ENCODE data around the gene SEC24D.

GRCh38 chr4:118746251-118746919 is 89.5 kb downstream of the SEC24D start:
- TF ChIP-seq CTCF (IDR thresholded peaks at IDR 0.05; ENCODE audit: low read depth, low read length) (no peak), POLR2A (IDR thresholded peaks at IDR 0.05; ENCODE audit: extremely low read depth, insufficient read length) (no peak)
- TF ChIP-seq, protein P1, sequence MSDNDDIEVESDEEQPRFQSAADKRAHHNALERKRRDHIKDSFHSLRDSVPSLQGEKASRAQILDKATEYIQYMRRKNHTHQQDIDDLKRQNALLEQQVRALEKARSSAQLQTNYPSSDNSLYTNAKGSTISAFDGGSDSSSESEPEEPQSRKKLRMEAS (IDR thresholded peaks at IDR 0.05; ENCODE audit: low read depth, low read length): no peak
